ENCODE measurements around the gene SPO11. TPM values are rescaled to one million over a fixed set of nuclear protein-coding genes. Genes with fewer than 3 reads are reported as not detected.

SPO11 gene
- not detected for polyA plus RNA-seq (2012; ENCODE audit: missing spikeins)

- TF ChIP-seq TAF1 (IDR thresholded peaks at IDR 0.05; ENCODE audit: borderline replicate concordance, low read depth, low read length) (no peak), POLR2A (IDR thresholded peaks at IDR 0.05; ENCODE audit: low read depth, low read length) (no peak), POLR2AphosphoS5 (IDR thresholded peaks at IDR 0.05; ENCODE audit: low read depth, low read length) (no peak)
- DNase-seq (ENCODE audit: insufficient read length): no peak
- no peak for FAIRE-seq
Measured at GRCh38 chr20:57329608-57330221, at the start of gene SPO11. Gene SPO11, plus strand, starts transcription at chr20:57329803. Its CDS starts 65 bp downstream, at chr20:57329868.

- FAIRE-seq (no peak), DNase-seq (ENCODE audit: insufficient read length) (no peak)
- TF ChIP-seq POLR2A (IDR thresholded peaks at IDR 0.05; ENCODE audit: low read depth, low read length): no peak
- TF ChIP-seq TAF1 (IDR thresholded peaks at IDR 0.05; ENCODE audit: borderline replicate concordance, low read depth, low read length): no peak
- no peak for TF ChIP-seq POLR2AphosphoS5 (IDR thresholded peaks at IDR 0.05; ENCODE audit: low read depth, low read length)
Measured at GRCh38 chr20:57280221-57280620, 49.4 kb upstream of the SPO11 start.

GRCh38 chr20:57281900-57282299 lies 47.7 kb upstream of the SPO11 start:
- DNase-seq (ENCODE audit: insufficient read length): no peak
- no peak for FAIRE-seq

GRCh38 chr20:57282670-57283361 lies 46.8 kb upstream of the SPO11 start:
- FAIRE-seq (no peak), DNase-seq (ENCODE audit: insufficient read length) (no peak)
- TF ChIP-seq TAF1 (IDR thresholded peaks at IDR 0.05; ENCODE audit: borderline replicate concordance, low read depth, low read length) (no peak), POLR2A (IDR thresholded peaks at IDR 0.05; ENCODE audit: low read depth, low read length) (no peak), POLR2AphosphoS5 (IDR thresholded peaks at IDR 0.05; ENCODE audit: low read depth, low read length) (no peak)

More at GRCh38 chr20:57281900-57282299, 47.7 kb upstream of the SPO11 start:
- no peak for TF ChIP-seq TAF1 (IDR thresholded peaks at IDR 0.05; ENCODE audit: borderline replicate concordance, low read depth, low read length)
- TF ChIP-seq POLR2A (IDR thresholded peaks at IDR 0.05; ENCODE audit: low read depth, low read length): no peak
- no peak for TF ChIP-seq POLR2AphosphoS5 (IDR thresholded peaks at IDR 0.05; ENCODE audit: low read depth, low read length)

- DNase-seq (ENCODE audit: insufficient read length) (no peak), FAIRE-seq (no peak)
- no peak for TF ChIP-seq POLR2A (IDR thresholded peaks at IDR 0.05; ENCODE audit: low read depth, low read length)
- TF ChIP-seq POLR2AphosphoS5 (IDR thresholded peaks at IDR 0.05; ENCODE audit: low read depth, low read length): no peak
- no peak for TF ChIP-seq TAF1 (IDR thresholded peaks at IDR 0.05; ENCODE audit: borderline replicate concordance, low read depth, low read length)
Measured at GRCh38 chr20:57283860-57284259, 45.7 kb upstream of the SPO11 start.

GRCh38 chr20:57287007-57287880 lies 42.4 kb upstream of the SPO11 start:
- FAIRE-seq (no peak), DNase-seq (ENCODE audit: insufficient read length) (no peak)
- TF ChIP-seq POLR2AphosphoS5 (IDR thresholded peaks at IDR 0.05; ENCODE audit: low read depth, low read length) (no peak), POLR2A (IDR thresholded peaks at IDR 0.05; ENCODE audit: low read depth, low read length) (no peak), TAF1 (IDR thresholded peaks at IDR 0.05; ENCODE audit: borderline replicate concordance, low read depth, low read length) (no peak)

GRCh38 chr20:57287901-57288300 lies 41.7 kb upstream of the SPO11 start:
- TF ChIP-seq TAF1 (IDR thresholded peaks at IDR 0.05; ENCODE audit: borderline replicate concordance, low read depth, low read length) (no peak), POLR2A (IDR thresholded peaks at IDR 0.05; ENCODE audit: low read depth, low read length) (no peak), POLR2AphosphoS5 (IDR thresholded peaks at IDR 0.05; ENCODE audit: low read depth, low read length) (no peak)
- DNase-seq (ENCODE audit: insufficient read length) (no peak), FAIRE-seq (no peak)

- FAIRE-seq: no peak
- DNase-seq (ENCODE audit: insufficient read length): no peak
- TF ChIP-seq POLR2AphosphoS5 (IDR thresholded peaks at IDR 0.05; ENCODE audit: low read depth, low read length) (no peak), POLR2A (IDR thresholded peaks at IDR 0.05; ENCODE audit: low read depth, low read length) (no peak), TAF1 (IDR thresholded peaks at IDR 0.05; ENCODE audit: borderline replicate concordance, low read depth, low read length) (no peak)
Measured at GRCh38 chr20:57288651-57289277, 40.8 kb upstream of the SPO11 start.

GRCh38 chr20:57289391-57290177 lies 40.0 kb upstream of the SPO11 start:
- TF ChIP-seq TAF1 (IDR thresholded peaks at IDR 0.05; ENCODE audit: borderline replicate concordance, low read depth, low read length): no peak
- no peak for TF ChIP-seq POLR2A (IDR thresholded peaks at IDR 0.05; ENCODE audit: low read depth, low read length)
- no peak for TF ChIP-seq POLR2AphosphoS5 (IDR thresholded peaks at IDR 0.05; ENCODE audit: low read depth, low read length)
- FAIRE-seq: no peak
- DNase-seq (ENCODE audit: insufficient read length): no peak

- DNase-seq (ENCODE audit: insufficient read length) (no peak), FAIRE-seq (no peak)
- TF ChIP-seq POLR2A (IDR thresholded peaks at IDR 0.05; ENCODE audit: low read depth, low read length) (no peak), POLR2AphosphoS5 (IDR thresholded peaks at IDR 0.05; ENCODE audit: low read depth, low read length) (no peak), TAF1 (IDR thresholded peaks at IDR 0.05; ENCODE audit: borderline replicate concordance, low read depth, low read length) (no peak)
Measured at GRCh38 chr20:57290178-57290484, 39.5 kb upstream of the SPO11 start.
